HG03066 (cell line): ENCODE results near the gene CAMK1D.
"Not testable (repeated sequence)": the region's sequence is repeated elsewhere in the genome, so short reads cannot be mapped to it uniquely, and the experiment has no call there.

Experiments
- ATAC-seq: cut with Tn5 transposase; IDR thresholded peaks from one replicate; pipeline ENCODE4 v1.9.1; 2021; ENCODE audit warnings: low read depth; ENCODE audit not compliant: unreplicated experiment

Gene CAMK1D

GRCh38 chr10:12852687-12853086 is 503.3 kb downstream of the CAMK1D start:
- no peak for ATAC-seq

GRCh38 chr10:12854988-12855387 is 505.6 kb downstream of the CAMK1D start:
- ATAC-seq = no peak

DNA sequence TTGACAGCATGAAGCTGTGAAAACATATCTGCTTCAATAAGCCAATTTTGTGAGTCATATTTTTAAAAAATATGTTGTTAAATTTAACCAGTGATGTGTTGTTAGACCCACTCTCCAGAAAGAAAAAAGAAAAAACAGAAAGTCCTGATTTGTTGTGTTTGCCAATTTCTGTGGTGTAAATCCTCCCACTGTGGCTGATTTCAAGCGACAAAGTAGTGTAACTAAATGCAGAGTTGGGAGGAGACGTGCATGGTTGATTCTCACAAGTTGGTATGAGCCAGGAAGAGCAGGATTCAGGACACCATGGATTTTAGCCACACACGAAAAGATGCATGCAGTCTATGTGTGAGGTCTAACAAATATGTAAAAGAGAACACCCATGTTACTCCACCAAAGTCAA is 513.1 kb downstream of the CAMK1D start:
- no peak for ATAC-seq

DNA sequence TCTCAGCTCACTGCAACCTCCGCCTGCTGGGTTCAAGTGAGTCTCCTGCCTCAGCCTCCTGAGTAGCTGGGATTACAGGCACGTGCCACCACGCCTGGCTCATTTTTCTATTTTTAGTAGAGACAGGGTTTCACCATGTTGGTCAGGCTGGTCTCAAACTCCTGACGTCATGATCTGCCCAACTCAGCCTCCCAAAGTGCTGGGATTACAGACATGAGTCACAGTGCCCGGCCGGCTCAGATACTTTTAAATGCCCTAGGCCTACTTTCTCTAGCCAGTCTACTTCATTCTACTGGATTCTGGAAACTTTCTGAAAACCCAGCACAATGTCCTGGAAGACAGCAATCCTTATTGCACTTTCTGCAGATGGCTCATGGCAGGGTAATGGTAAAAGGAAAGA is 516.2 kb downstream of the CAMK1D start:
- not testable (repeated sequence) for ATAC-seq

DNA sequence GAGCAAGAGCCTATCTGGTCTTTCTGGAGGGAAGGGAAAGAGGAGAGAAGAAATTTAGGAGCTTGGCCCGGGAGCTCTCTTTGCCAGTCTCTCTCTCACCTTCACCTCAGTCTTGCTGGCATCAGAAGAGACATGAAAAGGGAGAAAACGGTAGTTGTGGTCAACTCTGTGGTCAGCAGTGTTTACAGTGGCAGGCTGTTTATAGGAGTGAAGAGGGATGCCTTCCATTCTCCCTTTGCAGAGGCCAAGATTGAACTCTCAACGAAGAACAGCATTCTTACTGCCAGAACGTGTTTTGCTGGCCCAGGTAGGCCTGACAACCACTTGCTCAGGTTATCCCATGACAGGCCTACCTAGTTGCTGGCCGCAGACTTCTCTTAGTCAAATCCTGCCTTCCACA is 518.9 kb downstream of the CAMK1D start:
- no peak for ATAC-seq

DNA sequence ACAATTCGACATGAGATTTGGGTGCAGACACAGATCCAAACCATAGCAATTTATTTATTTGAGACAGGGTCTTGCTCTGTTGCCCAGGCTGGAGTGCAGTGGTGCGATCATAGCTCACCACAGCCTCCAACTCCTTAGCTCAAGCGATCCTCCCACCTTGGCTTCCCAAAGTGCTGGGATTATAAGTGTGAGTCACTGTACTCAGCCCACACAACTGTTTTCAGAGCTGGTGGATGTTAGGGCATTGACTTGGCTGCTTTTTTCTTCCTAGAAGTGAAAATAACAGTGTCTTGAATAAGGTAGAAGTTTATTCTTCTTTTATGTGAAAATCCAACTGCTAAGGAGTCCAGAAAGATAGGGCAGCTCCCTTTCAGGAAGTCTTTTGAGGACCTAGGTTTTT is 520.1 kb downstream of the CAMK1D start:
- ATAC-seq = no peak

DNA sequence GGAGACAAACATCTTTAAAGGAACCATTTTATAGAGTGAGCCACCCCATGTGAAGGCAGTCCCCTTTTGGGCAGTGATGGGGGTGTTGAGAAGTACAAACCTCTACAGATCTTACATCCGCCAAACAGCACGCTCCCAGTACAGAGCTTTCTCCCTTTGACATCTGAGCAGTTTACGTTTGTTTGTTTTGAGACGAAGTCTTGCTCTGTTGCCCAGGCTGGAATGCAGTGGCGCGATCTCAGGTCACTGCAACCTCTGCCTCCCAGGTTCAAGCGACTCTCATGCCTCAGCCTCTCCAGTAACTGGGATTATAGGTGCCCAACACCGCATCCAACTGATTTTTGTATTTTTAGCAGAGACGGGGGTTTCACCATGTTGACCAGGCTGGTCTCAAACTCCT is 523.2 kb downstream of the CAMK1D start:
- no peak for ATAC-seq

- no peak for ATAC-seq
Observed at GRCh38 chr10:12873172-12873571, 523.8 kb downstream of the CAMK1D start.

DNA sequence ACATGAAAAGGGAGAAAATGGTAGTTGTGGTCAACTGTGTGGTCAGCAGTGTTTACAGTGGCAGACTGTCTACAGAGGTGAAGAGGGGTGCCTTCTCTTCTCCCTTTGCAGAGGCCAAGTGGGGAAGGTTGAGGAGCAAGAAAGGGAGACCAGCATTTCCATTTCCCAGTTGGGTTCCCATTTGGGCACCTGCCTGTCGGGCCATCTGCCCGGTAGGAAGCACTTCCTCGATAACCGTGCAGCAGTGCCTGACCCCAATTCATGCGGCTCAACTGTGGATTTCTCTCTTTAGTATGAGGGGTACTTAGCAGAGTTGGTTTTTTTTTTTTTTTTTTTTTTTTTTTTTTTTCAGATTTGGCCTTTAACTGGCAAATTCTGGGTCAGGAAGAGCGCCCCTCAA is 525.2 kb downstream of the CAMK1D start:
- ATAC-seq = no peak

DNA sequence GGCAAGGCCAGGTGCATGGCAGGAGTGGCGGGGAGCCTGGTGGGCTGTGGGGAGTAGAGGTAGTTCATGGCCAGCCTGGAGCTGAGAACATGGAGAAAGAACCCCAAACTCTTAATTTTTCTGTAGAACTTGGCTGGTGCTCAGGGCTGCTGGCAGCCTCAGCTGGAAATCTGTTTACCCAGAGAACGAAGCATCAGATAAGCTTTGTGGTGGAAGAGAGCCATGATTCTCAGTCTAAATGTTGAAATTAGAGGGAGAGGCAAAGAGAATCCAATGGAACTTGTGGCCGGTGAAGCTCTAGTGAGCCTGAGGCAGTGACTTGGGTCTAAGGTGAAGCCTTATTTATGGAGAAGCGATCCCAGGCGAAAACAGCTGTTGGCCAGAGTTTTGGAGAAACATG is 525.8 kb downstream of the CAMK1D start:
- no peak for ATAC-seq

- ATAC-seq = no peak
Observed at GRCh38 chr10:12876266-12876665, 526.9 kb downstream of the CAMK1D start.

DNA sequence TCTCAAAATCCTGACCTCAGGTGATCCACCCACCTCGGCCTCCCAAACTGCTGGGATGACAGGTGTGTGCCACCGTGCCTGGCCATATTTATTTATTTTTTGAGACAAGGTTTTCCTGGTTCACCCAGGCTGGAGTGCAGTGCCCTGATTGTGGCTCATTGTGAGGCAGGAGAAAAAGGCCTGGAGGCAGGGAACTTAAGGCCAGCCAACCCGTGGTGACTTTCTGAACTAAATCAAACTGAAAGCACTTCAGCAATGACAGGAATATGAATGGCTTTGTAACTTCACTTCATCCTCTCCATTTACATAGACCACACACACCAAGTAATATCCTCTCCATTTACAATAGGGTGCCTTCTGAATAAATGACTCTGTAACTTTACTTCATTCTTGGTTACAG is 527.8 kb downstream of the CAMK1D start:
- no peak for ATAC-seq

DNA sequence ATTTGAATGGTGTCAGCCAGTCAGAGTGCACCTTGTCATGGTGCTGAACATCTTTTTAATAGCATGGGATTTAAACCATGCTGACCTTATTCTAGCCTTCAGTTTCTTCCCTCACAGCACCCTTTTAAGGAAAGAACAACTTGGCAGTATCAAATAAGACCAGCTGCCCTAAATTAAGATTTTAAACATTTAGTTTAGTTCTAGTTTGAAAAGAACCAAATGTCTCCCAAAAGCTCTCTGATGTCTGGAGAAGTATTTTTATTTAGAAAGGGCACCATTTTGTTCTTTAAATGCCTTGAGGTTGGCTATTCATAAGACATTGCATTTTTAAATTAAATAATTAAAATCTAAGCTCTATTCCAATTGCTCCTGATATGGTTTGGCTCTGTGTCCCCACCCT is 531.1 kb downstream of the CAMK1D start:
- no peak for ATAC-seq

DNA sequence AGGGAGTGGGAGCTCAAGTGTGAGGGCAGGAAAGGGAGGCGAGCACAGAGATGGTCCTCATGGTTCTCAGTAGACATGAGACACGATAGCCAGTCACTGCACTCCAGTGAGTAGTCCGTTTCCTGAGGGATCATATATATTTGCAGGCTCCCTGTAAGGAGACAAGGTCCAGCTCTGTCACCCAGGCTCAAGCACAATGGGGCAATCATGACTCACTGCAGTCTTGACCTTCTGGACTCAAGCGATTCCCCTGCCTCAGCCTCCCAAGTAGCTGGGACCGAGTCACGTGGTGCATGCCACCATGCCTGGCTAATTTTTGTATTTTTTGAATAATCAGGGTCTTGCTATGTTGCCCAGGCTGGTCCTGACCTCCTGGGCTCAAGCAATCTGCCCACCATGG is 535.5 kb downstream of the CAMK1D start:
- ATAC-seq = no peak
